K562 (cell line): Measurements from ENCODE around the gene TTC38. TPM values are rescaled to one million over a fixed set of nuclear protein-coding genes. Genes with fewer than 3 reads are reported as not detected.

Experiments used
- FOXO4 ChIP-seq: fragments of 450-650 bp; formaldehyde crosslinking; IDR thresholded peaks from 2 replicates; pipeline ENCODE4 v1.4.0; 2020; ENCODE audit warnings: mild to moderate bottlenecking, moderate library complexity
- JUN ChIP-seq, 2 experiments: sonication (generic) in 1 of 2; formaldehyde crosslinking in 1 of 2; IDR thresholded peaks; 2 replicates each; pipeline versions ENCODE4 v1.6.1 to v1.8.0; 2012 to 2022; ENCODE audit warnings: borderline replicate concordance in 2 of 2, mild to moderate bottlenecking in 2 of 2, improper control_type of control experiment in 1 of 2, low read depth in 1 of 2, low read length in 1 of 2, missing genetic modification reagents in 1 of 2
- MXI1 ChIP-seq: IDR thresholded peaks from 2 replicates; pipeline ENCODE4 v1.6.1; 2011; ENCODE audit warnings: low read depth, mild to moderate bottlenecking, improper control_type of control experiment, low read length
- SREBF1 ChIP-seq: fragments of 150-350 bp; IDR thresholded peaks from 2 replicates; pipeline ENCODE4 v1.6.1; 2014; ENCODE audit warnings: antibody characterized with exemption, low read depth, low read length, borderline replicate concordance
- THRA ChIP-seq: fragments of 450-650 bp; IDR thresholded peaks from 2 replicates; pipeline ENCODE4 v1.6.1; 2017; ENCODE audit warnings: mild to moderate bottlenecking, moderate library complexity
- ZKSCAN1 ChIP-seq: fragments of 150-350 bp; IDR thresholded peaks from 2 replicates; pipeline ENCODE4 v1.6.1; 2016; ENCODE audit warnings: low read depth, low read length
- ZNF143 ChIP-seq: sonication (generic); formaldehyde crosslinking; IDR thresholded peaks from 2 replicates; pipeline ENCODE4 v1.9.0; 2022; ENCODE audit warnings: mild to moderate bottlenecking, missing genetic modification reagents
- ZNF224 ChIP-seq: sonication (generic); formaldehyde crosslinking; IDR thresholded peaks from 2 replicates; pipeline ENCODE4 v1.8.0; 2022; ENCODE audit warnings: mild to moderate bottlenecking, missing genetic modification reagents
- ZNF408 ChIP-seq: fragments of 250-450 bp; sonication (Bioruptor Pico); IDR thresholded peaks from 2 replicates; pipeline ENCODE4 v1.4.0; 2020; ENCODE audit warnings: low read depth, mild to moderate bottlenecking, moderate library complexity
- polyA plus RNA-seq, 8 experiments: library from polyadenylated mRNA; depleted of rRNA in 4 of 8; stranded (reverse) in 5 of 8; unstranded in 3 of 8; fragments of >200 nt; fragmentation: Nextera tagmentation in 2 of 8; fragmentation: Illumina TruSeq in 1 of 8; extraction: Ambion mirVana in 2 of 8; extraction: Trizol in 1 of 8; gene quantifications; 2 replicates each; pipeline versions ENCODE4 v1.2.1 to v1.2.3, GENCODE V29; 2011 to 2014; ENCODE audit warnings: inconsistent platforms in 1 of 8, missing spikeins in 1 of 8
- total RNA-seq, 7 experiments: library from RNA; depleted of rRNA in 6 of 7; stranded (reverse); fragments of >200 nt in 6 of 7; fragmentation: Illumina TruSeq in 2 of 7; extraction: Trizol in 2 of 7; gene quantifications; 2 replicates each; pipeline versions ENCODE4 v1.2.1 to v1.2.3, GENCODE V29; 2011 to 2021; ENCODE audit warnings: low replicate concordance in 1 of 7
- TF ChIP-seq, protein P1 (sequence below): fragments of 450-650 bp; formaldehyde crosslinking; IDR thresholded peaks from 2 replicates; pipeline ENCODE4 v1.4.0; 2020; ENCODE audit warnings: mild to moderate bottlenecking, mixed read lengths
- TF ChIP-seq, protein P2 (sequence below): fragments of 150-350 bp; conservative IDR thresholded peaks from 2 replicates; pipeline ENCODE4 v1.6.1; 2014; ENCODE audit warnings: low read length
- TF ChIP-seq, protein P3 (sequence below): fragments of 450-650 bp; IDR thresholded peaks from 2 replicates; pipeline ENCODE4 v1.6.1; 2016; ENCODE audit warnings: borderline replicate concordance
- TF ChIP-seq, protein P4 (sequence below): fragments of 450-650 bp; formaldehyde crosslinking; conservative IDR thresholded peaks from 2 replicates; pipeline ENCODE4 v1.4.0; 2022; ENCODE audit warnings: mild to moderate bottlenecking, missing genetic modification characterization

Gene TTC38
- total and polyA plus RNA-seq, 9 of the 15 experiments (the other 6 are each of a cell fraction or from before 2014, with no cell fraction given) = 0.84 to 28.4 (median 18.1) TPM

DNA sequence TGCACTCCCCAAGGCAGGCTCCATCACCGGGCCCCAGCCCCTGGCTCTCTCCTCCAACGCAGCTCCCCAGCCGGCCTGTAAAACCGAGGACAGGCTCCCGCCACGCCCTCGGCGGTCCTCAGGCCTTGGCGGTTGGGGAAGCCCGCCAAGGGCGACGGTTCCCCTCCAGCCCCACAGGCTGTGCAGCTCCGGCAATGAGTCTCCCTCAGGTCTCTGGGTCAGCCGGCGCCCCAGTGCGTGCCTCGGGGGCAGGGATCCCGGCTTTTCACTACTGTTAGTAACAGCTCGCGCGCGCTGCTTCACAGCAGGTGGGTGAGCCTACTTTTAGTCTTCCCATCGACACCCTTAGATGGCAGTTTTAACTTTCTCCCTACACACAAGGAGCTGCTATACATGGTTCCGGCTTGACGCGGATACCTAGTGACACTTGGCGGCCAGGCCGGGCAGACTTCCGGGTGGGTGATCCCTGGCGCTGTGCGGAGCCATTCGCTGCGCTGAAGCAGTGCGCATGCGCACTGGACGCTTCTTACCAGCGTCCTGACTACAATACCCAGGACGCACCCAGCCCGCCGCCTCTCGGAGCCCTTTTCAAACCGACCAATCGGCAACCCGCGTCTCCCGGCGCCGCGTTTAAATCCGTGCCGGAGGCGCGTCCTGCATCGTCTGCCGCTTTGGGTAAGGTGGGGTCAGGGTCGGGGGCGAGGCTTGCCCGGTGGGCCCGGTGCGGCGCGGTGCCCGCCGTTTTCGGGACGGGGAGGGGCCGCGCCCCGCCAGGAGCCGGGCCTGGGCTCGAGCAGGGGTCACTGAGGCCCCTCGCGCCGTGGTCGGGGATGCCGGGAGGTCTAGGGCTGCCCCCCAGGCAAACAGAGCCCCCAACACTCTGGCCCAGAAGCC lies 28.7 kb downstream of the TTC38 start, which contains the start of gene GTSE1 (continued):
- no peak for TF ChIP-seq THRA
- TF ChIP-seq JUN (IDR thresholded peaks at IDR 0.05; ENCODE audit: borderline replicate concordance, low read depth, low read length) = no peak
- no peak for TF ChIP-seq JUN (CRISPR knock-in tag; IDR thresholded peaks at IDR 0.05; ENCODE audit: borderline replicate concordance)
- TF ChIP-seq, protein P1, sequence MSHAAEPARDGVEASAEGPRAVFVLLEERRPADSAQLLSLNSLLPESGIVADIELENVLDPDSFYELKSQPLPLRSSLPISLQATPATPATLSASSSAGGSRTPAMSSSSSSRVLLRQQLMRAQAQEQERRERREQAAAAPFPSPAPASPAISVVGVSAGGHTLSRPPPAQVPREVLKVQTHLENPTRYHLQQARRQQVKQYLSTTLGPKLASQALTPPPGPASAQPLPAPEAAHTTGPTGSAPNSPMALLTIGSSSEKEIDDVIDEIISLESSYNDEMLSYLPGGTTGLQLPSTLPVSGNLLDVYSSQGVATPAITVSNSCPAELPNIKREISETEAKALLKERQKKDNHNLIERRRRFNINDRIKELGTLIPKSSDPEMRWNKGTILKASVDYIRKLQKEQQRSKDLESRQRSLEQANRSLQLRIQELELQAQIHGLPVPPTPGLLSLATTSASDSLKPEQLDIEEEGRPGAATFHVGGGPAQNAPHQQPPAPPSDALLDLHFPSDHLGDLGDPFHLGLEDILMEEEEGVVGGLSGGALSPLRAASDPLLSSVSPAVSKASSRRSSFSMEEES (CRISPR knock-in tag) = no peak
- TF ChIP-seq, protein P2, sequence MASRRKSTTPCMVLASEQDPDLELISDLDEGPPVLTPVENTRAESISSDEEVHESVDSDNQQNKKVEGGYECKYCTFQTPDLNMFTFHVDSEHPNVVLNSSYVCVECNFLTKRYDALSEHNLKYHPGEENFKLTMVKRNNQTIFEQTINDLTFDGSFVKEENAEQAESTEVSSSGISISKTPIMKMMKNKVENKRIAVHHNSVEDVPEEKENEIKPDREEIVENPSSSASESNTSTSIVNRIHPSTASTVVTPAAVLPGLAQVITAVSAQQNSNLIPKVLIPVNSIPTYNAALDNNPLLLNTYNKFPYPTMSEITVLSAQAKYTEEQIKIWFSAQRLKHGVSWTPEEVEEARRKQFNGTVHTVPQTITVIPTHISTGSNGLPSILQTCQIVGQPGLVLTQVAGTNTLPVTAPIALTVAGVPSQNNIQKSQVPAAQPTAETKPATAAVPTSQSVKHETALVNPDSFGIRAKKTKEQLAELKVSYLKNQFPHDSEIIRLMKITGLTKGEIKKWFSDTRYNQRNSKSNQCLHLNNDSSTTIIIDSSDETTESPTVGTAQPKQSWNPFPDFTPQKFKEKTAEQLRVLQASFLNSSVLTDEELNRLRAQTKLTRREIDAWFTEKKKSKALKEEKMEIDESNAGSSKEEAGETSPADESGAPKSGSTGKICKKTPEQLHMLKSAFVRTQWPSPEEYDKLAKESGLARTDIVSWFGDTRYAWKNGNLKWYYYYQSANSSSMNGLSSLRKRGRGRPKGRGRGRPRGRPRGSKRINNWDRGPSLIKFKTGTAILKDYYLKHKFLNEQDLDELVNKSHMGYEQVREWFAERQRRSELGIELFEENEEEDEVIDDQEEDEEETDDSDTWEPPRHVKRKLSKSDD = no peak
- peak; percentile 79 for TF ChIP-seq ZNF143 (CRISPR knock-in tag)
- TF ChIP-seq, protein P3, sequence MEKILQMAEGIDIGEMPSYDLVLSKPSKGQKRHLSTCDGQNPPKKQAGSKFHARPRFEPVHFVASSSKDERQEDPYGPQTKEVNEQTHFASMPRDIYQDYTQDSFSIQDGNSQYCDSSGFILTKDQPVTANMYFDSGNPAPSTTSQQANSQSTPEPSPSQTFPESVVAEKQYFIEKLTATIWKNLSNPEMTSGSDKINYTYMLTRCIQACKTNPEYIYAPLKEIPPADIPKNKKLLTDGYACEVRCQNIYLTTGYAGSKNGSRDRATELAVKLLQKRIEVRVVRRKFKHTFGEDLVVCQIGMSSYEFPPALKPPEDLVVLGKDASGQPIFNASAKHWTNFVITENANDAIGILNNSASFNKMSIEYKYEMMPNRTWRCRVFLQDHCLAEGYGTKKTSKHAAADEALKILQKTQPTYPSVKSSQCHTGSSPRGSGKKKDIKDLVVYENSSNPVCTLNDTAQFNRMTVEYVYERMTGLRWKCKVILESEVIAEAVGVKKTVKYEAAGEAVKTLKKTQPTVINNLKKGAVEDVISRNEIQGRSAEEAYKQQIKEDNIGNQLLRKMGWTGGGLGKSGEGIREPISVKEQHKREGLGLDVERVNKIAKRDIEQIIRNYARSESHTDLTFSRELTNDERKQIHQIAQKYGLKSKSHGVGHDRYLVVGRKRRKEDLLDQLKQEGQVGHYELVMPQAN = no peak; the same call in 1 of the 2 replicates
- TF ChIP-seq, protein P4, sequence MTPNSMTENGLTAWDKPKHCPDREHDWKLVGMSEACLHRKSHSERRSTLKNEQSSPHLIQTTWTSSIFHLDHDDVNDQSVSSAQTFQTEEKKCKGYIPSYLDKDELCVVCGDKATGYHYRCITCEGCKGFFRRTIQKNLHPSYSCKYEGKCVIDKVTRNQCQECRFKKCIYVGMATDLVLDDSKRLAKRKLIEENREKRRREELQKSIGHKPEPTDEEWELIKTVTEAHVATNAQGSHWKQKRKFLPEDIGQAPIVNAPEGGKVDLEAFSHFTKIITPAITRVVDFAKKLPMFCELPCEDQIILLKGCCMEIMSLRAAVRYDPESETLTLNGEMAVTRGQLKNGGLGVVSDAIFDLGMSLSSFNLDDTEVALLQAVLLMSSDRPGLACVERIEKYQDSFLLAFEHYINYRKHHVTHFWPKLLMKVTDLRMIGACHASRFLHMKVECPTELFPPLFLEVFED (CRISPR knock-in tag) = no peak
- TF ChIP-seq MXI1 = 0 out of 2 replicates have a peak, but pooled peaks have one; percentile 10
- no peak for TF ChIP-seq FOXO4 (CRISPR knock-in tag)
- TF ChIP-seq ZNF224 (CRISPR knock-in tag) = no peak
- TF ChIP-seq ZNF408 (CRISPR knock-in tag) = no peak
- peak; percentile 57 for TF ChIP-seq ZKSCAN1
- TF ChIP-seq SREBF1 = no peak
